Stimulated activated CD8-positive, alpha-beta memory T cell treated with anti-CD3 and anti-CD28 coated beads, Interleukin-12 subunit alpha, Interleukin-12 subunit beta, amount 100 ng/mL, for 24 hours (primary cell): ENCODE data around the gene NKX3-2.

ENCODE experiments used
- DNase-seq: peaks from one replicate; pipeline ENCODE4 v3.0.0-alpha.2; 2020; ENCODE audit errors: extremely low read depth

Gene NKX3-2

GRCh38 chr4:13531625-13531998 is 12.7 kb downstream of the NKX3-2 start:
- DNase-seq = no peak

- DNase-seq = no peak
Measured at GRCh38 chr4:13530823-13531624, 13.3 kb downstream of the NKX3-2 start.

GRCh38 chr4:13529128-13529919 is 15.0 kb downstream of the NKX3-2 start:
- DNase-seq = no peak

GRCh38 chr4:13528821-13529127 is 15.5 kb downstream of the NKX3-2 start:
- no peak for DNase-seq

- no peak for DNase-seq
Measured at GRCh38 chr4:13527981-13528820, 16.1 kb downstream of the NKX3-2 start.

GRCh38 chr4:13527192-13527980 is 16.9 kb downstream of the NKX3-2 start:
- no peak for DNase-seq

GRCh38 chr4:13526658-13527057 is 17.6 kb downstream of the NKX3-2 start:
- no peak for DNase-seq

- no peak for DNase-seq
Measured at GRCh38 chr4:13525606-13526281, 18.6 kb downstream of the NKX3-2 start.

- DNase-seq = no peak
Measured at GRCh38 chr4:13524504-13525243, 19.6 kb downstream of the NKX3-2 start.

- no peak for DNase-seq
Measured at GRCh38 chr4:13523591-13524503, 20.5 kb downstream of the NKX3-2 start.

- no peak for DNase-seq
Measured at GRCh38 chr4:13523105-13523477, 21.2 kb downstream of the NKX3-2 start.

GRCh38 chr4:13522282-13523104 is 21.8 kb downstream of the NKX3-2 start:
- DNase-seq = no peak

- DNase-seq = no peak
Measured at GRCh38 chr4:13521047-13521446, 23.3 kb downstream of the NKX3-2 start.

GRCh38 chr4:13516315-13516860 is 27.9 kb downstream of the NKX3-2 start:
- DNase-seq = no peak

- no peak for DNase-seq
Measured at GRCh38 chr4:13515268-13515667, 29.0 kb downstream of the NKX3-2 start.

GRCh38 chr4:13514722-13515121 is 29.6 kb downstream of the NKX3-2 start:
- DNase-seq = no peak

- no peak for DNase-seq
Measured at GRCh38 chr4:13511101-13511500, 33.2 kb downstream of the NKX3-2 start.

GRCh38 chr4:13509442-13509841 is 34.9 kb downstream of the NKX3-2 start:
- no peak for DNase-seq
